Hepatocyte (in vitro differentiated cells): ENCODE data around the gene TRIM32.

ENCODE experiments used
- EZH2 ChIP-seq: fragments of 200-600 bp; sonication (generic); IDR thresholded peaks from 2 replicates; pipeline ENCODE4 v1.6.1; 2016; ENCODE audit warnings: antibody characterized with exemption, mild to moderate bottlenecking, borderline replicate concordance
- TF ChIP-seq, protein P1 (sequence below): fragments of 200-600 bp; sonication (generic); IDR thresholded peaks from 2 replicates; pipeline ENCODE4 v1.5.1; 2016; ENCODE audit warnings: antibody characterized with exemption, mild to moderate bottlenecking; ENCODE audit not compliant: poor library complexity

DNA sequence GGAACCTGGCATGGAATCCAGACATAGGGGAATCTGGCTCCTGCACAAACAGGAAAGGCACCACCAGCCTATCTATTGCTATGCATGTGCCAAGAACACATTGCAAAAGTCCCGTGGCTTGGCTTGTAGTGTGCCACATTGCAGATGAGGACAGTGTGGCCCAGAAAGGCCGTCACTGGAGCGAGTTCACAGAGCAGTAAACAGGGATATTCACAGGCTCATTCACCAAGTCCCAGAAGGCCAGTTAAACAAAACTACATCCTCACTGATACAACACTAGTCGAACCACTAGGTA, 39.6 kb upstream of the TRIM32 start:
- TF ChIP-seq, protein P1, sequence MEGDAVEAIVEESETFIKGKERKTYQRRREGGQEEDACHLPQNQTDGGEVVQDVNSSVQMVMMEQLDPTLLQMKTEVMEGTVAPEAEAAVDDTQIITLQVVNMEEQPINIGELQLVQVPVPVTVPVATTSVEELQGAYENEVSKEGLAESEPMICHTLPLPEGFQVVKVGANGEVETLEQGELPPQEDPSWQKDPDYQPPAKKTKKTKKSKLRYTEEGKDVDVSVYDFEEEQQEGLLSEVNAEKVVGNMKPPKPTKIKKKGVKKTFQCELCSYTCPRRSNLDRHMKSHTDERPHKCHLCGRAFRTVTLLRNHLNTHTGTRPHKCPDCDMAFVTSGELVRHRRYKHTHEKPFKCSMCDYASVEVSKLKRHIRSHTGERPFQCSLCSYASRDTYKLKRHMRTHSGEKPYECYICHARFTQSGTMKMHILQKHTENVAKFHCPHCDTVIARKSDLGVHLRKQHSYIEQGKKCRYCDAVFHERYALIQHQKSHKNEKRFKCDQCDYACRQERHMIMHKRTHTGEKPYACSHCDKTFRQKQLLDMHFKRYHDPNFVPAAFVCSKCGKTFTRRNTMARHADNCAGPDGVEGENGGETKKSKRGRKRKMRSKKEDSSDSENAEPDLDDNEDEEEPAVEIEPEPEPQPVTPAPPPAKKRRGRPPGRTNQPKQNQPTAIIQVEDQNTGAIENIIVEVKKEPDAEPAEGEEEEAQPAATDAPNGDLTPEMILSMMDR, result no peak
- no peak for TF ChIP-seq EZH2
